Activated CD4-positive, CD25-positive, alpha-beta regulatory T cell (primary cell): ENCODE measurements around the gene GPR84.
"Not testable (repeated sequence)": the region's sequence is repeated elsewhere in the genome, so short reads cannot be mapped to it uniquely, and the experiment has no call there.

ENCODE experiments used
- DNase-seq, 4 experiments: peaks; one replicate each; lab custom pipeline; 2025; lab: John Stamatoyannopoulos, UW

Gene GPR84

DNA sequence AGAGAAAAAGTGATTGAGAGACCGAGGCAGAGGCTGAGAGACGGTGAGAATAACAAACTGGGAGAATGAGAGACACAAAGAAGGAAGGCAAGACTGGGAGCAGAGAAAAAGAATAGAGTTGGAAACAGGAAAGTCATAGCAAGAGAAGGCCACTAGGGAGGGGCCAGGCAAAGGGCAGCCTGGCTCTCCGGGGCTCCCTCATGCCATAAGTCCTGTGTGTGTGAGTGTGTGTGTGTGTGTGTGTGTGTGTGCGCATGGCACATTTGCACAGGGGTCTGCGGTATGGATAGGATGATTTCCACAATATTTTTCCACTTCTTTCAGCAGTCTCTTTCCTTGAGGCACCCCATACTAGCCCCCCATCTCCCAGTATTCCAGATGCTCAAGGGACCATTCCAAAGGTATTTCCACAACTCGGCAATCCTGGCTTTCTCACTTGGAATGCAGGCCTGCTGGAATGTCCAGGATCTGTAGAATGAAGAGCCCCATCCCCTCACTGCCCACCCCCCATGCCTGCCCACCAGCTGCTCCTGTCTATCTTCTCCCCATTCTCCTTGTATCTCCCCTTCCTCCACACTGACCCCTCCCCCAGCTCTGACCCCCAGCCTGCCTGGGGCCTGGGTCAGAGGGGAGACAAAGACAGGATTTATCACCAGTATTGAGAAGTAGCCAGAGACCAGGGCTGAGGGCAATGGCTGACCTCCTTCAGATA lies 9.0 kb downstream of the GPR84 start:
- no peak for DNase-seq

DNA sequence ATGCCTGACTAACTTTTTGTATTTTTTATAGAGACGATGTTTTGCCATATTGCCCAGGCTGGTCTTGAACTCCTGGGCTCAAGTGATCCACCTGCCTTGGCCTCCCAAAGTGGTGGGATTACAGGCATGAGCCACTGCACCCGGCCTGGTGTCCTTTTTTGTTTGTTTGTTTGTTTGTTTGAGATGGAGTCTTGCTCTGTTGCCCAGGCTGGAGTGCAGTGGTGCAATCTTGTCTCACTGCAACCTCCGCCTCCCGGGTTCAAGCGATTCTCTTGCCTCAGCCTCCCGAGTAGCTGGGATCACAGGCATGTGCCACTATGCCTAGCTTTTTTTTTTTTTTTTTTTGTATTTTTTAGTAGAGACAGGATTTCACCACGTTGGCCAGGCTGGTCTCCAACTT lies 10.0 kb downstream of the GPR84 start:
- not testable (repeated sequence) for DNase-seq

DNA sequence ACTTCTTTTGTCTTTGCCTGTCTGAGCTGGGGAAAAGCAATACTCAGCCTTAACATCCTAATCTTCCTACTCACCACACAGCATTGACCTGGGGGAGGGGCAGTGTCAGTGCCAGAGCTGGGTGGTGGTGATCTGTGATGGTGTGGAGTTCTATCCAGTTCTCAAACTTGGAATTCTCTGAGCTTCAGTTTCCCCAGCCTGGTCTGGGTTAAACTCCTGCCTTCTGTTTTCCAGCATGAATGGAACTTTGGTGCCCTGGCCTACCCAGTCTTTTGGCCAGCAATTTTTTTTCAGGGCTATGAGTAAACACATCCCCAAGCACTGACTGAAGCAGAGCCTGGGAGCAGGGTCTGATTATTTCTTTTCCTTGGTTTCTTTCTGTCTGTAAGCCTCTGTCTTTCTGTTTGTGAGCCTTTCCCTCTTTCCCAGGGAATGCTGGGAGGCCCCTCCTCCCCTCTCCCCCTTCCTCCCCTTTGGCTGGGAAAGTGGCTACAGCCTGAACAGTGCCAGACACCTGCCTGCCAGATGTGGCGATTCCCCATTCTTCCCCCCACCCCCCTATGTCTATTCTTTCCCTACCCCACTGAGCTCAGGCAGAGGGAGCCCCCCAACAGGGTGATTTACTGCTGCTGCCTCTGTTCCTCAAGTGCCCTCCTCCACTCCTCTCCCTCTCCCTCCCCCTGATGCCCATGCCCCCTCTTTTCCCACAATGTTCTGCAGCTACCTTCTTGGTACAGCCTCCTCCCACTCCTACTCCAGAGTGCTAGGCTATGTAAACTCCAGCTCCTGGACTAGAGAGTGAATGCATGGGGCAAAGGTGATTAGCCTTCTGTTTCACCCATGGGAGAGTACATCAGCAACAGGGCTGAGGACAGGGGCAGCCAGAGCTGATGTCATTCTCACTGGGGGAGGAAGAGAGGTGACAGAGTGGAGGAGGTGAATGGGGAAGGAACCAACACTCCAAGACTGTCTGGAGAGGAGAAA lies 11.1 kb downstream of the GPR84 start:
- no peak for DNase-seq

DNA sequence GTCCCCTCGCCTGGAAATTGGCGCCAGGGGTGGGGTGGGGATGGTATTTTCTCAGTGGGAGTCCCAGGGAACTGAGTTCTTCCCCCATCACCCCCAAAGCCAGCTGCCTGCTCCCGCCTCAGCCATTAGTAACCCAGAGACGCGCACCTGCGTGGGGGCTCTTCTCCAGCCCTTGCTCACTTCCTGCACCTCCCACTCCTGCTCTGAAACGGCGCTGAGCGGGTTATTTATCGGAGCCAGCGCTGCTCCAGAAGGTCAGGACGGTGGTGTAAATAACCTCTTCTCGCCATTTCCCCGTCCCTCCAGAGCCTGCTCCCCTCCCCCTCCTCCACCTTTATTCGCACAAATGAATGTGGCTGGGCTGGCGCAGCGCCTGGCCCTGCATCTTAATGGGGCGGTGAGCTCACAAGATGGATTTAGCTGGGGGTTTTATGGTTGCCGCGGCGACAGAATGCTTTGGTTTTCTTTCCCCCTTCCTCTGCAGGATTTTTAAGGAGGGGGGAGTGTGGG lies 12.2 kb downstream of the GPR84 start:
- DNase-seq = no peak

DNA sequence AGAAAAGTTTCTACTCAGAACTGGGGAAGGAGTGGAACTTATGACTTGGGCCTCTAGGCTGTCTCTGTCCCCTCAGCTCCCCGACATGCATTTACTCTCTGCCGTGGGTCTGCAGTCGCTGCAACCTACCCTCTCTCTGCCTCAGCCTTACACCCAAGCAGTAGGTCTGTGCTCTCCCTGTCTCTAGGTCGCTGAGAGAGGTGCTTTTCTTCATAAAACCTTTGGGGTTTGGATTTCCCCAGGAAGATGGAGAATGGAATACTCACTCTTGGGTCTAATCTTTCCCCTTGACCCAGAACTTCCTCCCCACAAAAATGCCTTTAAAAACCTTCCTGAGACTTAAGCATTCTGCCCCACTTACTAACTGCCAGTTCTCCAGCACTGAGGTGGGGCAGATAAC lies 12.9 kb downstream of the GPR84 start:
- DNase-seq = no peak

DNA sequence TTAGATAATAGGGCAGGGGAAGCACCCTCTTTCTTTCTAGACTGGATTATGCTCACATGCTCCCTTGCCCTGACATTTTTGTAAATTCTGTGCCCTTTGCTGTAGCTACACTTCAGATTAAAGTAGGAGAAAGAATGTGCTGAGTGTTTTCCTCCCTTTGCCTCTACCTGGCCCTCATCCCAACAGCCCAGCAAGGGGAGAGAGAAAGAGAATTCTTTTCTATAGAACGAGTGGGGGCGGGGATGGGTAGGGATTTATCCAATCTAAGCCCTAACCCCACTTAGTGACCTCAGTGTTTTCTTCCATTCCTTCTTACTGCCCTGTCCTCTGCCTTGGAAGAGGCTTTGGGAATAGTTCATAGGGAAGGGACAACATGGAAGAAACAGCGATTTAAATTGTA lies 13.5 kb downstream of the GPR84 start:
- no peak for DNase-seq

DNA sequence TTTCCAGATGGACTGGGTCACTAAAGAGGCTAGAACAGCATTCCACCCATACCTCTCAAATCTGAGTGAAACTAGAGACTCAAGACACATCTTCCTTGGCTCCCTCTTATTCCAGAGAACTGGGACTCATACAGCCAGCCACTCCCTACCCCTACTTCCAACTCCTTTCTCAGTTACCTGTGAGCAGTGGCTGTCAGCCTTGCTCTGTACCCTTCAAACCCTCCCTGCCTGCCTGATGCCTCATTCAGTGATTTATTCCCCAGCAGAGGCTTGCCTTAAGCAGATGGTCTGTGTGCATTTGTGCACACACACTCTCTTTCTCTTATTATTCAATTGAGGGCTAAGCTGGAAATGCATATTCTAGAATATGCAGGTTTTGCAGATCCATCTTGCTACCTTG lies 14.6 kb downstream of the GPR84 start:
- no peak for DNase-seq

DNA sequence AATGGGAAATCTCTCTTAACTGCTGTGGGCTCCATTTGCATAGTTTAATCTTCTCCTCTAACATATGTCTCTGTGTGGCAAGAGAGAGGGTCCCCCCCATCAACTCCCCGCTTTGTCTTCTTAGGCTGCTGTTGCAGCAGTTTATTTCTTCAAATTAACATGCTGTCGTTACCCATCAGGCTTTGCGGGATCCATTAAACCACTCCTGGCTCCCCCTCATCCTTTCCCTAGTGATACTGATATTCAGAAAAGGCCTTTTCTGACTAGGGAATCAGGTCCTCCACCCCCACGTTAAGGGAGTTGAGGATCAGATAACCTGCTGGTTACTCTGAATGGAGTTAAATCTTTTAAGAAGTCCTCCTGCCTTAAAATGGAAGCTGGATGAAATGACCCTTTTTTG lies 15.2 kb downstream of the GPR84 start:
- DNase-seq = no peak

DNA sequence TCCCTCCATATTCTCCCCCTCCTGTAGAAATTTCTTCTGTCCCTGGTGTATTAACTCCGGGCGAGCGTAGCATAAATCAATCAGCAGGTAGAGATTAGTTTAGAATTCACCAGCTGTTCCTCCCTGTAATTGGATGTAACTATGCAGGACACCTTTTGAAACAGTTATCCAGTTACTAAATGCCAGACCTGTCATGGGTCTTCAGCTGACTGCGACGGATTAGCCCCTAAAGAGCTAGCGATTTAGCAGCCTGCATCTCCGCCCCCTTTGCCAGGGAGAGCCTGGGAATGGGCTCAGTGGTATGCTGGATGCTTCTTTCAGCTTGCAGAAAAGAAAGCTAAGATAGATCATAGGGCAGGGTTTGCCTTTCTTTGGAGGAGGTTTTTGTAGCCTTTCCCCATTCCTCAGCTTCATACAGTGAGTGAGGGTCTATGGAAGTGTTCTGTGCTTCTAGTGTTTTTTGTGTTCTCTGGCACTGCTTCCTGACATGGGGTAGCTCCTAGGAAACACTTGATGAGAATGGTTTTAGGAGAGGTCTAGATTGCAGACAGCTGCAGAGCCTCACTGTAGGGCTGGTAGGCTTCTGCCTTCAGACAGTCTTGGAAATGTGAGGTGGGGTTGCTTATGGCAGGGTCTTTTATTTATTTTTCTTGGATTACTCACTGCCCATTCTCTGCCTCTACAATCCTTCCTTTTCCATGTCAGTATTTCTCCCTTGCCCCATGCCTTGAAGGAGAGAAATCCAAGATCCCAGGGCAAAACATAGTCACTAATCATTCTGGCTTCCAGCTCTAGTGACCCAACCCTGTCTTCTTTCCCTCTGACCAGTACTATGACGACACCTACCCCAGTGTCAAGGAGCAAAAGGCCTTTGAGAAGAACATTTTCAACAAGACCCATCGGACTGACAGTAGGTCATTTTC lies 22.6 kb downstream of the GPR84 start:
- DNase-seq = no peak

DNA sequence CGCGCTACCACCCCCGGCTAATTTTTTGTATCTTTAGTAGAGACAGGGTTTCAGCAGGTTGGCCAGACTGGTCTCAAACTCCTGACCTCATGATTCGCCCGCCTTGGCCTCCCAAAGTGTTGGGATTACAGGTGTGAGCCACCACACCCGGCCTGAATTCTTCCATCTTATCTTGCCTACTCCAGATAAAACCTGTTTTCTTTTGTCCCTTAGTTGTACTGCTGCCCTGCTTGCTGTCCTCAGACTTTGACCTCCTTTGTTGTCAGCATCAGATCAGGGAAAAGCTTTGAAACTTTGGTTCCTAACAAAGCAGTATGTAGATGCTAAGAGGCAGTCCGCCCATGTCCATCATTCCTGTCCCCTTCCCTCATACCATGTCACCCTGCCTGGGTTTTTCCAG lies 23.4 kb downstream of the GPR84 start:
- DNase-seq = no peak

DNA sequence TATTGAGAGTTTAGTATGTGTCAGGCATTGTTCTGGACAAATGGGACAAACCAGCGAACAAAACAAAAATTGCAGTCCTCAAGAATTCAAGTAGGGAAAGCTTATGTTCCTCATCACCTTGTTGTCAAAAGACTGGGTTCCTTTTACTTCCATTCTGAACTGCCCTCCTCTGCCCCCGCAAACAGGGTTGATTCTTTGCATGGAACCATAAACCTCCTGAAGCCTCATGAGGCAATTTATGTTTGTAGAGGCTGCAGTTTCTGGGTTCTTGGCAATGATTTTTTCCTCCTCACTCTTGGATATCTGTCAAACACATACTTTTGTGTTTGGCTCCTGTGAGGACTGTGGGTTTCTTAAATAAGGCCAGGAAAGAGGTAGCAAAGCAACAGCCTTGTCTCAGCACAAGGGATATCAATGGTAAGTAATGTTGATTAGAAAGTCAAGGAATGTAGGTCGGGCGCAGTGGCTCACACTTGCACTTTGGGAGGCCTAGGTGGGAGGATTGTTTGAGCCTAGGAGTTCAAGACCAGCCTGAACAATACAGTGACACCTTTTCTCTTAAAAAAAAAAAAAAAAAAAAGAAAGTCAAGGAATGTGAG lies 25.5 kb downstream of the GPR84 start:
- DNase-seq = no peak

DNA sequence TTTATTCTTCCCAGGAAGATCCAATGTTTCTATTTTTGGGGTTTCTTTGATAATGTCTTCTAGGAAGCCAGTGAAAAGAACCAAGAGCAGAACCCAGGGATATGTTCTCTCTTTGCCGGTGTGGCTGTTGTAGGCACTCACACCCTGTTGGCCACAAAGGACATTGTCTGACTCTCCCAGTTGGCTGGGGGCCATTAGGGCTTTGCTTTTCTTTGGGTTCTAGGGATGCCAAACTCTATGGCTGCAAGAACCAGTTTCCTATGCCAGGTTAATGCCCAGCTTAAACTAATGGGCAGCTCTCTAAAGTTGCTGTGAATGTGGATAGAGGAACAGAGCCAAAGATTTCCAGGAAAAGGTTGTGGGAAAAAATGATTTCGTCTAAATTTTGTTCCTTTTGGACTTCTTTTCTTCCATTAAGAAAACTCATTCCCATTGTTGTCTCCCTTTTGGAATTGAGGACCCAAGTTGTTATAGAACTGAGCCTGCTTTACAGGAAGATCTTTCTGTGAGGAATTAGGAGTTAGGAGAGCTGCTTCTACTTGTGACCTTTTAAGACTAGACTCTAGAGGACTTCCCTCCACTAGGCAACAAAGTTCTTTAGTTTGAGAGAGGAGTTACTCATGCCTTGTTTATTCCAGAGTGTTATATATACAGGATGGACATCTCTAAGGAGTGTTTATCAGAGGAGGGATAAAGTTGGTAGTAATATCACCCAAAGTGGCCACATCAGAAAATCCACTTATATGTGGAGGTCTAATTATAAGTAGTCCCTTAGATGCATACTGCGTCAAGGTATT lies 26.2 kb downstream of the GPR84 start:
- no peak for DNase-seq

DNA sequence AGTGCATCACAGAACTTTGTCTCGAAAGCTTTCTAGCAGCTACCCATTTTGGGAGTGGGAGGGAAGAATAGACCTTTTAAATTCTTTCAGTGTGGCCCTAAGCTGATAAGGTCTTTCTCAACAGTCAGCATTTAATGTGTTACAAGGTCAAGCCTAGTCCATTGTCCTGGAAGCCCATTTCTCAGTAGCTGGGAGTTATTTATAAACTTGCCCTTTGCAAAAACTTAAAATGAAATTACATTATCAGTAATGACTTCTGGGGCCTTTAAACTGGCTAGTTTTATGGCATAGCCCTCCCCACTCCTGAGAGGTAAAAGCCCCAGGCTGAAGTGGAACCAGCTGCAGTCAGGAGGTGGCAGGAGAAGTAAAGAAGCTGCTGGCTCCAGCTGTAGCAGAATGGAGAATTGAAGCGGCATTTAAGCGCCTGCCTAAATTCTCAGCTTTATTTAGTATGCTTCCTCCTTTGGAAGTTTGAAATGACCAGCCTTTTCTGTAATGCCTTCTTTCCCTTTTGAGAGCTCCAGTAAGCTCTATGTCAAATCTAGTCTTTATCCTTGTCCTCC lies 26.9 kb downstream of the GPR84 start:
- no peak for DNase-seq

DNA sequence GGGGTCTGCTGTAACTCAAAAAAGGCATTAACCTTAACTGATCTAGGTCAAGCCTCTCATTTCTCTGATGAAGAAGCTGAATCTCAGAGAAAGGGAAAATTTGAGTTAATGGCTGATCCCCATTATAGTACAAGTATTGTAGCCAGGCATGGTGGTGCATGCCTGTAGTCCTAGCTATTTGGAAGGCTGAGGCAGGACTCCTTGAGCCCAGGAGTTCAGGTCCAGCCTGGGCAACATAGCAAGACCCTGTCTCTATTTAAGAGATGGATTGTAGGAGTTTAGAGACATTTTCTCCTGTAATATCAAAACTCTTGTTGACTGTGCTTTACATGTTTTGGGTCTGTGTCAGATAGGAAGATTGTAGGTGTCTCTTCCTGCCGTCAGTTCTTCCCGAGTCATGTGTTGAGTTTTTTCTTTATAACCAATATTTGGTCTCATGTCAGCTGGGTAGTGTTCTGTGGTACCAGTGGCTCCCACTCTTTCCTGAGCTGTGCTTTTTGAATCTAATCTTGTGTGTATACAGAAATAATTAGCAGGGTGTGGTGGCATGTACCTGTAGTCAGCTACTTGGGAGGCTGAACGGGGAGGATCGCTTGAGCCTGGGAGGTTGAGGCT lies 30.8 kb downstream of the GPR84 start:
- DNase-seq = no peak

DNA sequence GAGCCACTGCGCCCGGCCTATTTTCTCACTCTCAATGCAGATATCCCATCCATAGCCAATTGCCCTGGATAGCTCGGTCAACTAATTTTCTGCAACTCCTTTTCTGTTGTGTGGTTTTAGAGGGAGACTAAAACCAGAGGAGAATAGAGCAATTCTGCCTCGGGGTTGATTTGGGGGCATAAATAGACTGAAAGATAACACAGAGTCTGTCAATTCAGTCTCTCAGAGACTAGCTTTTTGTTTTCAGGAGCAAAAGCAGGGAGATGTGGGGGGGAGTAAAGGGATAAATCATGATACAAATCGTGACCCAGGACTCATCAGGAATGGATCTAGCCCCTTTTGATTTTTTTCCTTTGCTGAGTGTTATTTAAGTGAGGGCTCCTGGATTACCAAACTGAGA lies 32.8 kb downstream of the GPR84 start:
- DNase-seq = no peak

DNA sequence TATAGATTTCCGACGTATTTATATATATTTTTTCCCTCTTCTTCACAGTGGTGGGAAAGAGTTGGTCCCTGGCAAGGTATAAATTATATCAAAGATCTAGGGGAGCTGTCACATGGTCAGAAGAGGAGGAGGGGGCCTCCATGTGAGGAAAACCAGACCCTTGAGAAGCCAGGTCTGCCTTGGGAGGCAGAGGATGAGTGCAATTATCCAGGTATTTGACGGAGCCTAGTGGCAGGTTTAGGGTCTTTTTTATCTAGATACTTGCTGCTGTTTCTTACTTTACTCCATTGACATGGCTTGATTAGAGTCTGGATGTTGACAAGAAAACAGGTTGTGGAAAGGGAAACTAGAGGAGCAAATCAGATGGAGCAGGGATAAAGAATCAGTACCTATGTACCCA lies 33.8 kb downstream of the GPR84 start:
- DNase-seq = no peak

DNA sequence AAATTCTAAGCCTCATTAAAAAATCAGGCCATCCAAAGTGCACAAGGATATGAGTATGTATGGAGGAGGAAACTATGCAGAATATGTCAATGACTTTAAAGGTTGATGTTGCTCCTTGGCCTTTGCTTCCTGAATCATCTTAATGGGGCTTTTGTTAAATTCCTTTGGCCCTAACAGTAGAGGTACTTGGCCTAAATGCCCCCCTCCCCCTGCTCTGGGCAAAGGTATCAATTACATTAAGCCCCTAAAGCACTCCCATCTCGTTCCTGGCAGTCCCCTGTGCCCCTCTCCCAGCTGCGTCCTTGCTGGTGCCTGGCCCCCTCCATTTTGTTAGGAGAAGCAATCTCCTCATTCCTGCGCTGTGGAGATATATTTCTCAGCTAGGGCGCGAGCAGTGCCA lies 34.5 kb downstream of the GPR84 start:
- DNase-seq = no peak

DNA sequence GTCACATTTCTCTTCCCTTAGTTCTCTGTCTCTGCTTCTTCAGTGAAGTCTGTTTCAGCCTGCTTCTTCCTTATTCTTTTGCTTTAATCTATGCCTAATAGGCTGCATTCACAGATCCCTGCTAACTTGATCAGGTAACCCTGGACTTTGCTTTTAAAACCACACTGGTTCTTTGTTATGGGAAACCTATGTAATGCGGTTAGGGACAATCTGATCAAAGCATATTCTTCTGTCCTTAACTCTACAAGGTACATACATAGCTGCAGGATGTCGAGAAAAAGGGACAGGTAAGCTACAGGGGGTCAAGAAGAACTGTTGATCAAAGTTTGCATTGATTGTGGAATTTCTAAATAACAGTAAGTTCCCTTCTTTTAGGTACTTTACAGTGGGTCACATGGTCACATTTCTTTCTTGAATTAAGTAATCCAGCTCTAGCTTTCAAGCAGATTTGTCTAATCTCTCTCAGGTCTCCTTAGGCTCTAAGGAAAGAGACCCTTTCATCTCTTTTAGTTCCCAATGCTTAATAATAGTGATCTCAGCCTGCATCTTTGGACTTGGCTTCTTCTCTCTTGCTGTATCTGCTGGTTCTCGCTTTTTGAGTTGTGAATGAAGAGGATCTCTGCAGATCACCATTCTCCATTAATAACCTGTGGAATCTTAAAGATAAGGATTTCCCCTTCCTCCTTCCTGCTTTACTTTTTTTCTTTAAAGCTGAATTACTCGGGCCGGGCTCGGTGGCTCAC lies 35.5 kb downstream of the GPR84 start:
- DNase-seq = no peak

DNA sequence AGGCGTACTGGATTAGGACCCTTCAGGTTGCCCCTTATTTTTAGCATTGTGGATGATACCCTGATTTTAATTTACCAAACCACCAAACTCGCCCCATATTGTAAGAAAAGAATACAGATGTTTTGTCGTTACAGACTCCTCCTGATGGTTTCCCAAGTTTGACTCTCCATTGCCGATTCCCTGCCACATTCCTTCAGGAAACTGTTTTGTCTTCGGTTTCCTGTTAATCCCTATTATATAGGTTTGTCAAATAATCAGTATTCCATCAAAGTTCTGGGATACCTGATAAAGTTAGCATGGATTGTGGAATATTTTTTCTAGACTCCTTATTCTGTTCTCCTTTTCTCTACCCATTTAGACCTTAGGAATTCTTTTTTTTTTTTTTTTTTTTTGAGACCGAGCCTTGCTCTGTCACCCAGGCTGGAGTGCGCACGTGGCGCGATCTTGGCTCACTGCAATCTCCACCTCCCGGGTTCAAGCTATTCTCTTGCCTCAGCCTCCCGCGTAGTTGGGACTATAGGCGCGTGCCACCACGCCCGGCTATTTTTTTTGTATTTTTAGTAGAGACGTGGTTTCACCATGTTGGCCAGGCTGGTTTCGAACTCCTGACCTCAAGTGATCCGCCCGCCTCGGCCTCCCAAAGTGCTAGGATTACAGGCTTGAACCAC lies 38.7 kb downstream of the GPR84 start:
- DNase-seq = not testable (repeated sequence)
